HG03095 (cell line): ENCODE results near the gene ACVR2A.

Source experiments
- ATAC-seq: cut with Tn5 transposase; IDR thresholded peaks from one replicate; pipeline ENCODE4 v1.9.1; 2021; ENCODE audit warnings: moderate library complexity; ENCODE audit not compliant: unreplicated experiment

Gene ACVR2A

GRCh38 chr2:147854557-147855134 is 9.8 kb downstream of the ACVR2A start:
- no peak for ATAC-seq

GRCh38 chr2:147855316-147855715 is 10.5 kb downstream of the ACVR2A start:
- no peak for ATAC-seq

- ATAC-seq: no peak
Observed at GRCh38 chr2:147855977-147856376, 11.1 kb downstream of the ACVR2A start.

- no peak for ATAC-seq
Observed at GRCh38 chr2:147860009-147860408, 15.2 kb downstream of the ACVR2A start.

GRCh38 chr2:147862859-147863516 is 18.2 kb downstream of the ACVR2A start:
- ATAC-seq: no peak

GRCh38 chr2:147863835-147864234 is 19.0 kb downstream of the ACVR2A start:
- ATAC-seq: no peak

- ATAC-seq: no peak
Observed at GRCh38 chr2:147865560-147865959, 20.7 kb downstream of the ACVR2A start.

- no peak for ATAC-seq
Observed at GRCh38 chr2:147867050-147867449, 22.2 kb downstream of the ACVR2A start.

- no peak for ATAC-seq
Observed at GRCh38 chr2:147869934-147870333, 25.1 kb downstream of the ACVR2A start.

- ATAC-seq: no peak
Observed at GRCh38 chr2:147872967-147873366, 28.1 kb downstream of the ACVR2A start.

- ATAC-seq: no peak
Observed at GRCh38 chr2:147873859-147874483, 29.1 kb downstream of the ACVR2A start.

- no peak for ATAC-seq
Observed at GRCh38 chr2:147879846-147880245, 35.0 kb downstream of the ACVR2A start.

GRCh38 chr2:147882631-147883030 is 37.8 kb downstream of the ACVR2A start:
- no peak for ATAC-seq

- no peak for ATAC-seq
Observed at GRCh38 chr2:147884830-147885229, 40.0 kb downstream of the ACVR2A start.

GRCh38 chr2:147886136-147886535 is 41.3 kb downstream of the ACVR2A start:
- ATAC-seq: no peak

GRCh38 chr2:147888680-147889079 is 43.9 kb downstream of the ACVR2A start:
- no peak for ATAC-seq

- no peak for ATAC-seq
Observed at GRCh38 chr2:147904051-147904450, 59.2 kb downstream of the ACVR2A start.

GRCh38 chr2:147909178-147909577 is 64.3 kb downstream of the ACVR2A start:
- no peak for ATAC-seq

- ATAC-seq: no peak
Observed at GRCh38 chr2:147910990-147911473, 66.2 kb downstream of the ACVR2A start.

- no peak for ATAC-seq
Observed at GRCh38 chr2:147913701-147914480, 69.1 kb downstream of the ACVR2A start.

GRCh38 chr2:147916067-147916466 is 71.2 kb downstream of the ACVR2A start:
- ATAC-seq: no peak
